HepG2 (cell line): Measurements from ENCODE around the gene SIK2. TPM values are rescaled to one million over a fixed set of nuclear protein-coding genes. Genes with fewer than 3 reads are reported as not detected.

ENCODE experiments used
- ATAC-seq: fragments of 200-7000 bp; cut with Tn5 transposase; 3 replicates; pipeline ENCODE4 v1.9.1; 2020; ENCODE audit warnings: mild to moderate bottlenecking, moderate library complexity
- BruUV-seq: library from RNA; stranded (reverse); fragments of 400-500 nt; replicated peaks from 2 replicates; lab custom pipeline; 2021; lab: Mats Ljungman, UMichigan
- CTCF ChIA-PET: fragments of 300-600 bp; formaldehyde crosslinking; extraction: SDS; loops from one replicate; lab custom pipeline; 2021; ENCODE audit warnings: low total read pairs, inconsistent platforms, low intra/inter-chr PET ratio; lab: Yijun Ruan, JAX
- POLR2A ChIA-PET: fragments of 350-600 bp; sonication (Branson Sonifier 250); formaldehyde crosslinking; loops from one replicate; lab custom pipeline; 2020; ENCODE audit warnings: antibody characterized with exemption, inconsistent platforms; lab: Yijun Ruan, JAX
- DNase-seq: peaks from one replicate; pipeline ENCODE4 v3.0.0-alpha.2; 2015; ENCODE audit warnings: low spot score
- FAIRE-seq: peaks from 3 replicates; lab custom pipeline; 2011; peaks lifted over from hg19 to GRCh38; lab: Jason Lieb, UNC
- H2AFZ ChIP-seq: one replicate; pipeline ENCODE4 v1.6.1; 2011; ENCODE audit warnings: low read length, inconsistent platforms
- H3K27ac ChIP-seq: fragments of 300-600 bp; 3 replicates; pipeline ENCODE4 v1.8.0; 2011; ENCODE audit warnings: mixed run types, mild to moderate bottlenecking, mixed read lengths, low read length, inconsistent platforms; ENCODE audit not compliant: insufficient read depth; ENCODE audit errors: extremely low read length
- H3K27me3 ChIP-seq, 2 experiments: fragments of 200-600 bp in 1 of 2; 2 replicates in 1 of 2; 3 replicates in 1 of 2; pipeline versions ENCODE4 v1.6.0 to v1.8.0; 2011; ENCODE audit warnings: low read length in 2 of 2, mild to moderate bottlenecking in 2 of 2, moderate library complexity in 2 of 2, inconsistent platforms in 1 of 2; ENCODE audit not compliant: insufficient read depth in 2 of 2, control insufficient read depth in 1 of 2
- H3K36me3 ChIP-seq, 2 experiments: fragments of 200-600 bp in 1 of 2; replicated peaks in 1 of 2; 2 replicates in 1 of 2; 3 replicates in 1 of 2; pipeline versions ENCODE4 v1.5.1 to v1.8.0; 2011; ENCODE audit warnings: low read length in 2 of 2, inconsistent platforms in 1 of 2; ENCODE audit not compliant: insufficient read depth in 2 of 2, control insufficient read depth in 1 of 2
- H3K4me1 ChIP-seq: 2 replicates; pipeline ENCODE4 v1.5.1; 2012; ENCODE audit warnings: low read length, inconsistent platforms; ENCODE audit not compliant: insufficient read depth
- H3K4me2 ChIP-seq: 2 replicates; pipeline ENCODE4 v1.6.0; 2011; ENCODE audit warnings: low read depth, low read length, inconsistent platforms
- H3K4me3 ChIP-seq, 3 experiments: fragments of 200-600 bp in 1 of 3; sonication (generic), shearing (Covaris generic) in 1 of 3; replicated peaks in 1 of 3; 2 replicates each; pipeline ENCODE4 v1.5.1; 2011 to 2016; ENCODE audit warnings: low read length in 3 of 3, inconsistent platforms in 2 of 3, low read depth in 2 of 3, mild to moderate bottlenecking in 2 of 3, control low read depth in 1 of 3, mixed read lengths in 1 of 3; ENCODE audit not compliant: insufficient read depth in 1 of 3
- H3K79me2 ChIP-seq: one replicate; pipeline ENCODE4 v1.6.1; 2011; ENCODE audit warnings: low read length, inconsistent platforms; ENCODE audit not compliant: insufficient read depth
- H3K9ac ChIP-seq: 2 replicates; pipeline ENCODE4 v1.6.0; 2011; ENCODE audit warnings: mild to moderate bottlenecking, low read depth, low read length, inconsistent platforms; ENCODE audit not compliant: insufficient read depth
- H3K9me3 ChIP-seq: 2 replicates; pipeline ENCODE4 v1.5.1; 2012; ENCODE audit warnings: mild to moderate bottlenecking, low read length
- H4K20me1 ChIP-seq: 2 replicates; pipeline ENCODE4 v1.6.0; 2011; ENCODE audit warnings: inconsistent platforms, mild to moderate bottlenecking, low read length, moderate library complexity; ENCODE audit not compliant: insufficient read depth
- ARNTL ChIP-seq: sonication (generic); formaldehyde crosslinking; IDR thresholded peaks from 2 replicates; pipeline ENCODE4 v1.4.0; 2020; ENCODE audit warnings: mild to moderate bottlenecking, missing genetic modification reagents
- FOSL2 ChIP-seq: sonication (generic); formaldehyde crosslinking; IDR thresholded peaks from 2 replicates; pipeline ENCODE4 v1.4.0; 2020; ENCODE audit warnings: missing genetic modification reagents
- SETDB1 ChIP-seq: sonication (generic); formaldehyde crosslinking; IDR thresholded peaks from 2 replicates; pipeline ENCODE4 v1.5.1; 2020; ENCODE audit warnings: missing genetic modification reagents, mild to moderate bottlenecking, borderline replicate concordance
- SKIL ChIP-seq: sonication (generic); formaldehyde crosslinking; IDR thresholded peaks from 2 replicates; pipeline ENCODE4 v1.8.0; 2022; ENCODE audit warnings: missing genetic modification reagents, mild to moderate bottlenecking, moderate library complexity, borderline replicate concordance
- TRAFD1 ChIP-seq: sonication (generic); formaldehyde crosslinking; IDR thresholded peaks from 2 replicates; pipeline ENCODE4 v1.5.1; 2020; ENCODE audit warnings: missing genetic modification reagents, mild to moderate bottlenecking, borderline replicate concordance
- ZFP90 ChIP-seq: sonication (generic); formaldehyde crosslinking; IDR thresholded peaks from 2 replicates; pipeline ENCODE4 v1.8.0; 2022; ENCODE audit warnings: missing genetic modification reagents, mild to moderate bottlenecking, inconsistent platforms, borderline replicate concordance
- ZNF83 ChIP-seq: sonication (generic); formaldehyde crosslinking; IDR thresholded peaks from 2 replicates; pipeline ENCODE4 v1.4.0; 2020; ENCODE audit warnings: missing genetic modification reagents, mild to moderate bottlenecking, borderline replicate concordance
- WGBS: methylation state at CpG from one replicate; pipeline ENCODE4 v1.1.6; 2017; ENCODE audit warnings: low lambda C conversion rate; 5-methylcytosine and 5-hydroxymethylcytosine counted together
- in situ Hi-C: cut with HindIII; loops from 2 replicates; pipeline ENCODE4 v1.10.0; 2017; ENCODE audit warnings: low pct_unique_long_range_greater_than_20kb; ENCODE audit not compliant: extremely low pct_ligation_motif_present
- intact Hi-C: fragments of 100-400 bp; cut with micrococcal nuclease; formaldehyde crosslinking; loops from one replicate; pipeline ENCODE4 v1.10.0; 2022; ENCODE audit not compliant: unreplicated experiment
- polyA plus RNA-seq, 8 experiments: library from polyadenylated mRNA; depleted of rRNA in 3 of 8; stranded (reverse) in 7 of 8; unstranded in 1 of 8; fragments of >200 nt; fragmentation: Illumina TruSeq in 4 of 8; extraction: Trizol in 4 of 8; gene quantifications; 2 replicates each; pipeline versions ENCODE4 v1.2.1 to v1.2.3, GENCODE V29; 2011 to 2016; ENCODE audit warnings: low read depth in 4 of 8, missing spikeins in 1 of 8, mixed read lengths in 1 of 8; ENCODE audit not compliant: insufficient read depth in 1 of 8
- total RNA-seq, 5 experiments: library from RNA; depleted of rRNA; stranded (reverse); fragments of >200 nt; fragmentation: Illumina TruSeq; extraction: Trizol; gene quantifications; 2 replicates each; pipeline ENCODE4 v1.2.3, GENCODE V29; 2016; ENCODE audit warnings: low read depth in 1 of 5
- TF ChIP-seq, protein P1 (sequence below): sonication (generic); formaldehyde crosslinking; IDR thresholded peaks from 2 replicates; pipeline ENCODE4 v1.8.1; 2022; ENCODE audit warnings: mild to moderate bottlenecking, missing genetic modification reagents
- TF ChIP-seq, protein P2 (sequence below): sonication (generic); formaldehyde crosslinking; IDR thresholded peaks from 2 replicates; pipeline ENCODE4 v1.5.0; 2020; ENCODE audit warnings: mild to moderate bottlenecking, missing genetic modification reagents

Gene SIK2
- total and polyA plus RNA-seq, 2 of the 13 experiments (the other 11 are each of a cell fraction or from before 2014, with no cell fraction given) = 8.1 to 15.4 TPM

DNA sequence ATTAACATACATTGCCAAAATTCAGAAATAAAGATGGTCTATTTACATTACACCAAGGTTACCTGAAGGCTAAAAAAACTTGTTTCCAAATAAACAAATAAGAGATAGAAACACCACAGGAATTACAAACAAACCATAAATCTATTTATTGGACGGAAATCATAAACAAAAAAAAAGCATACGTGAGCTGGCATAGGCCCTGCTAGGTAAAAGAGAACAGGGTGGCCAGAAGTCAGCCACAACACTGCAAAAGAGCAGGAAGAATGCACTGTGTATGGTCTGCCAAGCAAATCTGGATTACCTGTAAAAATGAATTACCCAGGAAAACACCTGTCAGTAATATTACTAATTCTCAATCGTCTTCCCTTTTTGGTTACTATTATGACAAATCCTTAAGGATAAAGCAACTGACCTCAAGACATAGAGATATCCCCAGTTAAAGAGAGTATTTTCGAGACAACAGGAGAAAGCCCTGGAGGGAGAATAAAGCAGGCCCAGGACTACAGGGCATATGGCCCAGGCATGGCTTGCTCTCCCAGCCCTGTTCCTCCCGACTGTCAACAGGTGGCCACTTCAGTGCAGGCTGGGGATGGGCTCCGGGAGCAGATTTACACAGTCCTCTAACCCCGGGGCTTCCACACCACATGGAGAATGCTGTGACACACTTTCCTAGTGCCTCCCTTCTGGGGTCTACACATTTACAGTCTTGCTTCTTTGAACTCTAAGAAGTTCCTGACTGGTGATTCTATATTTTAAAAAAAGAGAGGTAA, 146.0 kb downstream of the SIK2 start:
- WGBS = 86% methylated on average over 7 of the region's 7 CpGs
- ChIA-PET POLR2A (interaction anchor here (0.9 kb wide), 1 partner anchor 18 kb away, joined by 3 read pairs; the partner anchor contains the start of gene PPP2R1B), CTCF (no interaction called here)
- TF ChIP-seq, protein P1, sequence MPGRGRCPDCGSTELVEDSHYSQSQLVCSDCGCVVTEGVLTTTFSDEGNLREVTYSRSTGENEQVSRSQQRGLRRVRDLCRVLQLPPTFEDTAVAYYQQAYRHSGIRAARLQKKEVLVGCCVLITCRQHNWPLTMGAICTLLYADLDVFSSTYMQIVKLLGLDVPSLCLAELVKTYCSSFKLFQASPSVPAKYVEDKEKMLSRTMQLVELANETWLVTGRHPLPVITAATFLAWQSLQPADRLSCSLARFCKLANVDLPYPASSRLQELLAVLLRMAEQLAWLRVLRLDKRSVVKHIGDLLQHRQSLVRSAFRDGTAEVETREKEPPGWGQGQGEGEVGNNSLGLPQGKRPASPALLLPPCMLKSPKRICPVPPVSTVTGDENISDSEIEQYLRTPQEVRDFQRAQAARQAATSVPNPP = no peak
- TF ChIP-seq ARNTL (CRISPR knock-in tag) (no peak), ZNF83 (CRISPR knock-in tag) (no peak), SETDB1 (no peak), FOSL2 (CRISPR knock-in tag) (no peak), TRAFD1 (CRISPR knock-in tag) (no peak), SKIL (CRISPR knock-in tag) (no peak), ZFP90 (CRISPR knock-in tag) (no peak)
- TF ChIP-seq, protein P2, sequence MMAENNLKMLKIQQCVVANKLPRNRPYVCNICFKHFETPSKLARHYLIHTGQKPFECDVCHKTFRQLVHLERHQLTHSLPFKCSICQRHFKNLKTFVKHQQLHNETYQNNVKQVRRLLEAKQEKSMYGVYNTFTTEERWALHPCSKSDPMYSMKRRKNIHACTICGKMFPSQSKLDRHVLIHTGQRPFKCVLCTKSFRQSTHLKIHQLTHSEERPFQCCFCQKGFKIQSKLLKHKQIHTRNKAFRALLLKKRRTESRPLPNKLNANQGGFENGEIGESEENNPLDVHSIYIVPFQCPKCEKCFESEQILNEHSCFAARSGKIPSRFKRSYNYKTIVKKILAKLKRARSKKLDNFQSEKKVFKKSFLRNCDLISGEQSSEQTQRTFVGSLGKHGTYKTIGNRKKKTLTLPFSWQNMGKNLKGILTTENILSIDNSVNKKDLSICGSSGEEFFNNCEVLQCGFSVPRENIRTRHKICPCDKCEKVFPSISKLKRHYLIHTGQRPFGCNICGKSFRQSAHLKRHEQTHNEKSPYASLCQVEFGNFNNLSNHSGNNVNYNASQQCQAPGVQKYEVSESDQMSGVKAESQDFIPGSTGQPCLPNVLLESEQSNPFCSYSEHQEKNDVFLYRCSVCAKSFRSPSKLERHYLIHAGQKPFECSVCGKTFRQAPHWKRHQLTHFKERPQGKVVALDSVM = no peak
- H3K27ac ChIP-seq = no peak overlapping the region
- FAIRE-seq = no peak
- no peaks in the 10 kb centered on the region for H3K79me2 ChIP-seq
- no peaks in the 10 kb centered on the region for H3K27me3 ChIP-seq
- intact Hi-C loops (no loop called here), in situ Hi-C loops (no loop called here)
- no peaks in the 10 kb centered on the region for H4K20me1 ChIP-seq
- H3K4me3 ChIP-seq = no peak overlapping the region
- no peak for DNase-seq
- H2AFZ ChIP-seq = no peak overlapping the region
- no peaks in the 10 kb centered on the region for H3K9me3 ChIP-seq
- no peak overlapping the region for H3K9ac ChIP-seq
- BruUV-seq = no TSS peak
- H3K4me2 ChIP-seq = no peak overlapping the region
- ATAC-seq = peak; percentile 69
- no peaks in the 10 kb centered on the region for H3K4me1 ChIP-seq
- peaks cover 15 to 82% of the 10 kb centered on the region in 2 experiments for H3K36me3 ChIP-seq
